DND-41 (cell line): ENCODE data around the gene ASTN1.

Experiments
- ATAC-seq: fragments of 200-7000 bp; cut with Tn5 transposase; 3 replicates; pipeline ENCODE4 v1.9.1; 2021; ENCODE audit warnings: low read depth; ENCODE audit not compliant: insufficient read depth
- DNase-seq: peaks from one replicate; pipeline ENCODE4 v3.0.0-alpha.2; 2020
- H2AFZ ChIP-seq: 2 replicates; pipeline ENCODE4 v1.6.0; 2012; ENCODE audit warnings: low read depth, low read length
- H3K27ac ChIP-seq: 2 replicates; pipeline ENCODE4 v1.5.1; 2012; ENCODE audit warnings: low read length, inconsistent platforms
- H3K27me3 ChIP-seq: fragments of 200-600 bp; sonication (generic); 2 replicates; pipeline ENCODE4 v1.6.0; 2012; ENCODE audit warnings: low read length, mild to moderate bottlenecking, inconsistent platforms; ENCODE audit not compliant: insufficient read depth, poor library complexity
- H3K36me3 ChIP-seq: 2 replicates; pipeline ENCODE4 v1.5.1; 2012; ENCODE audit warnings: low read length, inconsistent platforms; ENCODE audit not compliant: insufficient read depth
- H3K4me1 ChIP-seq: 2 replicates; pipeline ENCODE4 v1.5.1; 2012; ENCODE audit warnings: mild to moderate bottlenecking, low read length; ENCODE audit not compliant: insufficient read depth
- H3K4me2 ChIP-seq: 2 replicates; pipeline ENCODE4 v1.6.0; 2012; ENCODE audit warnings: mild to moderate bottlenecking, moderate library complexity, low read length, inconsistent platforms; ENCODE audit not compliant: insufficient read depth
- H3K4me3 ChIP-seq, 2 experiments: fragments of 200-600 bp in 1 of 2; shearing (Covaris generic) in 1 of 2; 2 replicates each; pipeline ENCODE4 v1.5.1; 2012 to 2016; ENCODE audit warnings: inconsistent platforms in 2 of 2, low read length in 2 of 2, mild to moderate bottlenecking in 2 of 2, low read depth in 1 of 2, moderate library complexity in 1 of 2
- H3K79me2 ChIP-seq: 2 replicates; pipeline ENCODE4 v1.6.0; 2012; ENCODE audit warnings: low read length, inconsistent platforms; ENCODE audit not compliant: insufficient read depth
- H3K9ac ChIP-seq: 2 replicates; pipeline ENCODE4 v1.6.0; 2012; ENCODE audit warnings: low read depth, mild to moderate bottlenecking, inconsistent platforms, low read length, moderate library complexity
- H3K9me3 ChIP-seq: 2 replicates; pipeline ENCODE4 v1.5.1; 2012; ENCODE audit warnings: low read length, moderate library complexity, mild to moderate bottlenecking, inconsistent platforms; ENCODE audit not compliant: insufficient read depth, severe bottlenecking
- H4K20me1 ChIP-seq: 2 replicates; pipeline ENCODE4 v1.6.0; 2012; ENCODE audit warnings: low read length; ENCODE audit not compliant: insufficient read depth
- CTCF ChIP-seq: IDR thresholded peaks from 2 replicates; pipeline ENCODE4 v1.5.1; 2012; ENCODE audit warnings: borderline replicate concordance, low read length, moderate library complexity, mild to moderate bottlenecking; ENCODE audit not compliant: poor library complexity, severe bottlenecking; ENCODE audit errors: extremely low read depth
- EZH2 ChIP-seq: IDR thresholded peaks from 3 replicates; pipeline ENCODE4 v1.6.1; 2012; ENCODE audit warnings: borderline replicate concordance, low read depth, mild to moderate bottlenecking, moderate library complexity, low read length, inconsistent platforms; ENCODE audit not compliant: severe bottlenecking

The ASTN1 gene

GRCh38 chr1:176831150-176831549 is 333.4 kb downstream of the ASTN1 start:
- H4K20me1 ChIP-seq = no peaks in the 10 kb centered on the region
- TF ChIP-seq CTCF = no peak
- TF ChIP-seq EZH2 = no peak
- no peak overlapping the region for H3K27ac ChIP-seq
- H3K79me2 ChIP-seq = no peaks in the 10 kb centered on the region
- DNase-seq (no peak), ATAC-seq (no peak)
- H3K4me3 ChIP-seq = no peak overlapping the region
- no peak overlapping the region for H2AFZ ChIP-seq
- H3K4me1 ChIP-seq = no peaks in the 10 kb centered on the region
- no peaks in the 10 kb centered on the region for H3K27me3 ChIP-seq
- H3K36me3 ChIP-seq = no peaks in the 10 kb centered on the region
- H3K9ac ChIP-seq = no peak overlapping the region
- no peak overlapping the region for H3K4me2 ChIP-seq
- no peaks in the 10 kb centered on the region for H3K9me3 ChIP-seq

DNA sequence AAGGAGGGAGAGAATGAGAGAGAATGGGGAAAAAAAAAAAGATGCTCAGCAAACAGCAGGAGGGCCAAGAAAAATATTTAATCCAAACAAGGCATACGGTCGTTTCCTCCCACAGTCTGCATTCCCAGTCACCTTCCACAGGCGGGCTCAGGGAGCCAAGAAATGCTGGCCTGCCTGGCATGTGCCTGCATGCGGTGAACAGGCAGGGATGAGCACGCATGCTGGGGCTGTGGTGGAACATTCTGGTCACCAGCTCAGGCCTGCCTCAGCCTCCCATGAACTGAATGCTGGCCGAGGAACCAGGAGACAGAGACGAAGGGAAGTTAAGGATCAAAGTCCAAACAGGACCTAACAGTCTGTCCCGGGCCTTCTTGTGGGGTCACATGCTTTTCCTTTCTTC is 335.3 kb downstream of the ASTN1 start:
- Histone ChIP-seq H3K27me3 (no peaks in the 10 kb centered on the region), H3K4me3 (no peak overlapping the region), H3K9ac (no peak overlapping the region), H3K9me3 (no peaks in the 10 kb centered on the region), H4K20me1 (no peaks in the 10 kb centered on the region), H2AFZ (no peak overlapping the region), H3K36me3 (no peaks in the 10 kb centered on the region), H3K79me2 (no peaks in the 10 kb centered on the region), H3K27ac (no peak overlapping the region), H3K4me2 (no peak overlapping the region), H3K4me1 (no peaks in the 10 kb centered on the region)
- TF ChIP-seq CTCF (no peak), EZH2 (no peak)
- DNase-seq (no peak), ATAC-seq (no peak)

DNA sequence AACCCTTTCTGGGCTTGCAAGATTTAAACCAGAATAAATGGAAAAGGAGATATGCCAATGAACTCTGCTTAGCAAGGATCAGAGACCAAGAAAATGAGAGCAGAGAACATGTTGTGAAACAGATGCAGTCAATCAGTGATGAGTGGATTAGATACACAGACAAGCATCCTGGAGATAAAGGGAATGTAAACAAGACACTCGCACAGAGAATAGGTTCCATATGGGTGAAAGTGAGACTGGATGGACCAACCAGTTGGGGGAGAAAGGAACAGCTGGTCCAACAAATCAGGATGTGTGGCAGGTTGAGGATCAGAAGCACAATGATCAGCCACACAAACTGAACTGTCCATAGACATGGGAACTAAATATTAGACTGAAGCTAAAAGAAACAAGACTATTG is 338.2 kb downstream of the ASTN1 start:
- H3K4me3 ChIP-seq = no peak overlapping the region
- ATAC-seq = no peak
- H3K4me1 ChIP-seq = no peaks in the 10 kb centered on the region
- H3K27me3 ChIP-seq = no peaks in the 10 kb centered on the region
- H3K79me2 ChIP-seq = no peaks in the 10 kb centered on the region
- no peak overlapping the region for H2AFZ ChIP-seq
- no peak overlapping the region for H3K9ac ChIP-seq
- H3K9me3 ChIP-seq = no peaks in the 10 kb centered on the region
- DNase-seq = no peak
- no peaks in the 10 kb centered on the region for H4K20me1 ChIP-seq
- H3K36me3 ChIP-seq = no peaks in the 10 kb centered on the region
- H3K27ac ChIP-seq = no peak overlapping the region
- H3K4me2 ChIP-seq = no peak overlapping the region
- TF ChIP-seq CTCF = no peak
- TF ChIP-seq EZH2 = no peak

DNA sequence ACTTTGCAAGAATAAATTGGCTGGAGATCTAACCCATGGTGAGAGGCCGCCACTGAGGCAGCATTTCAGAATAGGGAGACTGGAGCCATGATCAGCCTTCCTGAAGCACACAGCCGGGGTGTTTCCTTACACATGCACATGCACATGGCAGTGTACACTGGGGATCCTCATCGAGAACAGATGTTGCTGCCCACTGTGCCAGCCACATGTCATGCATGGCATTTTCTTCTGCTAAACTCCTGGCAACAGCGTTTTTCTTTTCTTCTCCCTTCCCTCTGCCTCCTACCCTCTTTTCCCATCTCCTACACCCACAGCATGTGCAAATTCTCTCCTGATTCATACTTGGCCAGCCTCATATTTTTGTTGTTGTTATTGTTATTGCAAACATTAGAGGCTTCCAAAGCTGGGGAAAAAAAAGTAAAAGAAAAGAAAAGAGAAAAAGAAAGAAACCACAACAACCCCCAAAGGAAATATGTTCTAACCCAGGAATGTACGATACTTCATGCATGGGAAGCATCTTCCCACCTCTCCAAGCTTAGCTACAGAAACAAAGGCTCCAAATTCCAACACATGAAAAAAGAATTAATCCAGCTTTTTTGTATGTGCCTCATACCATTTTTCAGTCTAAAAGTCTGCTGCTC is 344.0 kb downstream of the ASTN1 start:
- DNase-seq (no peak), ATAC-seq (no peak)
- no peak overlapping the region for H3K4me2 ChIP-seq
- no peak overlapping the region for H2AFZ ChIP-seq
- H3K4me1 ChIP-seq = no peaks in the 10 kb centered on the region
- no peak for TF ChIP-seq EZH2
- no peak for TF ChIP-seq CTCF
- no peaks in the 10 kb centered on the region for H3K79me2 ChIP-seq
- no peaks in the 10 kb centered on the region for H3K27me3 ChIP-seq
- H3K27ac ChIP-seq = no peak overlapping the region
- H3K9ac ChIP-seq = no peak overlapping the region
- H3K4me3 ChIP-seq = no peak overlapping the region
- H4K20me1 ChIP-seq = no peaks in the 10 kb centered on the region
- no peaks in the 10 kb centered on the region for H3K9me3 ChIP-seq
- no peaks in the 10 kb centered on the region for H3K36me3 ChIP-seq
